ENCODE data around the gene PGLYRP4. TPM values are rescaled to one million over a fixed set of nuclear protein-coding genes. Genes with fewer than 3 reads are reported as not detected.

Gene PGLYRP4
- total RNA-seq, 2 experiments from 2014 or later = not detected

DNA sequence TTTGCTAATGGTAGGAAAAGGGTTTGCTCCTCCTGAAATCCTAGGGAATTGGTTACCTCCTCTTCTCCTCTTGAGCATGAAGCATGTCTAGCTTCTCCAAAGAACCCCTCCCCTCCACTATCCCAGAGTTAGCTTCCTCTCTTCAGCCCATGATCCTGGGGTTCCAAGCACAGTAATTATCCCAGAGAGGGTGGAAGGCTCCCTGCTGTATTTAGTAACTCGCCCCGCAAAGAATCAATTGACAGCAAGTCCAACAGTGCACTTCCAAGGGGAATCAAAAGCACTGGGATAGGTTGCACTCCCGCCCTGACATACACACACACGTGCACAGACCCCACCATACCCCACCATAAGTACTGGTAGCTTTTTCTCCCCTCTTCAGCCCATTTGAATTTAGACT lies 39.1 kb upstream of the PGLYRP4 start:
- no peaks in the 10 kb centered on the region for H3K9me3 Mint-ChIP-seq
- H3K27me3 Mint-ChIP-seq = peaks cover 8% of the 10 kb centered on the region
- no peak overlapping the region for H3K4me3 Mint-ChIP-seq
- no peak overlapping the region for H3K27ac Mint-ChIP-seq
- no peaks in the 10 kb centered on the region for H3K4me1 Mint-ChIP-seq
- no peak for DNase-seq
- no peaks in the 10 kb centered on the region for H3K36me3 Mint-ChIP-seq

DNA sequence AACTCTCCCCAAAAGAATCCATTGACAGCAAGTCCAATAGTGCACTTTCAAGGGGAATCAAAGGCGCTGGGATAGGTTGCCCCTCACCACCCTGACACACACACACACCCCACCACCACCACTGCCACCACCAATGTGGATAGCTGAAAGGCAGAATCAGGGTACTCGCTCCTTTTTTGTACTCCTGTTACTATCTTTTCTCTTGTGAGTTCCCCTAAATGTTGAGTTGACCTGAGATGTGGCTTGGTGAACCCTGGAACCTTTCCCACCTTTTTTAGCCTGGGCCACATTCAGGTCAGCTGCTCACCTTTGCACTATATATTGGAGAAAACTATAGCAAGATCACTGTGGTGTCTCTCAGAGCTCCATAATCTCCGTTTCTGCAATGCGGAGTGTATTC lies 38.4 kb upstream of the PGLYRP4 start:
- H3K27me3 Mint-ChIP-seq = peaks cover 8% of the 10 kb centered on the region
- no peak overlapping the region for H3K4me3 Mint-ChIP-seq
- DNase-seq = no peak
- no peaks in the 10 kb centered on the region for H3K4me1 Mint-ChIP-seq
- H3K27ac Mint-ChIP-seq = no peak overlapping the region
- peaks cover 2% of the 10 kb centered on the region for H3K9me3 Mint-ChIP-seq
- no peaks in the 10 kb centered on the region for H3K36me3 Mint-ChIP-seq

GRCh38 chr1:153386500-153386901 lies 37.9 kb upstream of the PGLYRP4 start:
- peaks cover 2% of the 10 kb centered on the region for H3K9me3 Mint-ChIP-seq
- no peak overlapping the region for H3K27ac Mint-ChIP-seq
- DNase-seq = no peak
- no peaks in the 10 kb centered on the region for H3K4me1 Mint-ChIP-seq
- H3K27me3 Mint-ChIP-seq = peaks cover 8% of the 10 kb centered on the region
- no peaks in the 10 kb centered on the region for H3K36me3 Mint-ChIP-seq
- H3K4me3 Mint-ChIP-seq = no peak overlapping the region

DNA sequence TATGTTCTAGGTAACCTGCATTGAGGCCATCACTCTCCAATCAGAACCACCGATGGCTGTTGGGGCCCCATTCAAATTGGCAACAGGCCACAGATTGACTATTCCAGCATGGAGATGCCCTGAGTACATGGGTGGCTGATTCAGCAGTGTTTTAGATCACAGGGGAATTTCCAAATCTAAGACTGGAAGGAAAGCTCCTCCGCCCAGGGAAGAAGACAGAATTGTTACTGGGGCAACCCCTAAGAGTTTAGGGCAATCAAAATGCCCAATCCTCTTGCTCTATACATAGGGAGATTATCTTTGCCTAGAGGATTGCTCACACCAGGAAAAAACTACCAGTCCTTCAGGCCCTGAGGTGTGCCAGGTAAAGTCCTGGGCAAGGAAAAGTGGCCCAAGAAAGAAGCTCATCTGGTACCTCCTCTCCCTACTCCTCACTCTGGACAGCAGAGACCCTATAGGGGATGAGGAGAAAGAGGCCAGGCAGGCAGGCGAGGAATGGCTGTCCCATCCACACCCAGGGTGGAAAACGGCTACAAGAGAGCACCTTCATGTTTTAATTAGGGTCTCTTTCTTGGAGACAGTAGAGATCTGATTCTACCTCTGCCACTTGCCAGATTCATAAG lies 36.4 kb upstream of the PGLYRP4 start:
- Mint-ChIP-seq H3K27ac (no peak overlapping the region), H3K36me3 (no peaks in the 10 kb centered on the region), H3K27me3 (peaks cover 8% of the 10 kb centered on the region), H3K4me3 (no peak overlapping the region), H3K4me1 (no peaks in the 10 kb centered on the region), H3K9me3 (peaks cover 4% of the 10 kb centered on the region)
- DNase-seq = no peak

- Mint-ChIP-seq H3K27me3 (peaks cover 27% of the 10 kb centered on the region), H3K36me3 (no peaks in the 10 kb centered on the region), H3K4me3 (no peak overlapping the region), H3K4me1 (no peaks in the 10 kb centered on the region), H3K27ac (no peak overlapping the region), H3K9me3 (peaks cover 4% of the 10 kb centered on the region)
- DNase-seq = no peak
Observed at GRCh38 chr1:153380711-153381110, 32.1 kb upstream of the PGLYRP4 start.

GRCh38 chr1:153379591-153379990 lies 30.9 kb upstream of the PGLYRP4 start:
- Mint-ChIP-seq H3K4me3 (no peak overlapping the region), H3K4me1 (no peaks in the 10 kb centered on the region), H3K36me3 (no peaks in the 10 kb centered on the region), H3K9me3 (peaks cover 4% of the 10 kb centered on the region), H3K27me3 (peaks cover 25% of the 10 kb centered on the region), H3K27ac (no peak overlapping the region)
- DNase-seq = no peak

DNA sequence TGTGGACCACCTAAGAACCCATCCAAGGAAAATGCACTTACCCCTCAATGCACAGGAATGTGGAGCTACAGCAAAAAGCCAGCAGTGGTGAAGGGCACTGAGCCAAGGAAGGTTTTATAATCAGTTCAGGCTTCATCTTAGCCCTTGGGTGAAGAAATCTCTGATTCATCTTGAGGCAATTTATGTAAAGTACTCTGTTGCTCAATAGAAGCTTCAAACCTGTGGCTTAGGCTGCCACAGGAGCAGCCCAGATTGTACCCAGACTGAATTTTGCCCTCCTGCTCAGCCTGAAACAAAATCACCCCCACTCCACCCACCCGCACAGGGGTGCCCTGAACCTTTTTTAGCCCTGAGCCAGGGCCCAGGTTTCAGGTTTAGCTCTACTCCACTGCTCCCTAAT lies 26.9 kb upstream of the PGLYRP4 start, which contains the start of gene S100A12:
S100A12 (minus strand) TSS at position 111 of the 400 bp plus-strand sequence. CDS start 1,029 bp downstream, outside the sequence.
- no peak within 1 kb of the TSS for H3K27ac Mint-ChIP-seq

DNA sequence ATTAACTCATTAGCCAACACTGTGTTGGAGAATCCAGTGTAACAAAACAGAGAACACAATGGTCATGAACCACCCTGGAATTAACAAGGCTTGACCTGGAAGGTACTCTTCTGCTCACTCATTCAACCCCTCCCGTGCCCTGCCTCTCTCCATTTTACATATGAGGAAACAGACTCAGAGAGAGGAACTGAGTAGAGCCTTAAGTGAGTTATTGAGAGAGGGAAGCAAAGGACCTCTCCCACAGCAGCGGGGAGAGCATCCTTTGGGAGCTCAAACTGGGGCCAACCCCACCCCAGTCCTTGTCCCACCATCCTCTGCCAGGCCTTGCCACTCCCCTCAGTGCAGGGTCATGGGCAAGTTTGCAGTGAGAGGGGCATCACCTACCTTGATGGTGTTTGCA lies 25.4 kb upstream of the PGLYRP4 start:
- H3K4me1 Mint-ChIP-seq = no peaks in the 10 kb centered on the region
- no peaks in the 10 kb centered on the region for H3K36me3 Mint-ChIP-seq
- DNase-seq = no peak
- no peaks in the 10 kb centered on the region for H3K9me3 Mint-ChIP-seq
- H3K4me3 Mint-ChIP-seq = no peak overlapping the region
- peaks cover 23% of the 10 kb centered on the region for H3K27me3 Mint-ChIP-seq
- H3K27ac Mint-ChIP-seq = no peak overlapping the region

More for the DNA sequence above, 26.9 kb upstream of the PGLYRP4 start, which contains the start of gene S100A12:
- no peak for DNase-seq
- no peaks in the 10 kb centered on the region for H3K36me3 Mint-ChIP-seq
- no peaks in the 10 kb centered on the region for H3K4me1 Mint-ChIP-seq
- peaks cover 29% of the 10 kb centered on the region for H3K27me3 Mint-ChIP-seq
- no peak within 1 kb of the TSS for H3K4me3 Mint-ChIP-seq
- no peaks in the 10 kb centered on the region for H3K9me3 Mint-ChIP-seq

GRCh38 chr1:153372571-153372970 lies 23.9 kb upstream of the PGLYRP4 start:
- Mint-ChIP-seq H3K4me3 (no peak overlapping the region), H3K36me3 (no peaks in the 10 kb centered on the region), H3K27me3 (peaks cover 13% of the 10 kb centered on the region), H3K4me1 (no peaks in the 10 kb centered on the region), H3K9me3 (no peaks in the 10 kb centered on the region), H3K27ac (no peak overlapping the region)
- DNase-seq = no peak

DNA sequence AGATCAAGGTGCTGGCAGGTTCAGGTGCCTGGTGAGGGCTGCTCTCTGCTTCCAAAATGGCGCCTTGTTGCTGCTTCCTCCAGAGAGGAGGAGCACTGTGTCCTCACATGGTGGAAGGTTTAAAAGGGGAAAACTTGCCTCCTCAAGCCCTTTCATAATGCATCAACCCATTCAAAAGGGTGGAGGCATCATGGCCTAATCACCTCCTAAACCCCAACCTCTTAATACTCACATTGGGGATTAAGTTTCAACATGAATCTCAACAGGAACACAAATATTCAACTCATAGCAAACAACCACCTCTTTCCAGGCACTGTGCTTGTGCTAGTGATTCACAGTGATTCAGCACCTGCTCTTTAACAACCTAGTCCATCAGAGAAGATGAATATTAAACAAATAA lies 22.6 kb upstream of the PGLYRP4 start:
- no peaks in the 10 kb centered on the region for H3K9me3 Mint-ChIP-seq
- no peaks in the 10 kb centered on the region for H3K36me3 Mint-ChIP-seq
- no peak overlapping the region for H3K27ac Mint-ChIP-seq
- no peak overlapping the region for H3K4me3 Mint-ChIP-seq
- no peaks in the 10 kb centered on the region for H3K4me1 Mint-ChIP-seq
- DNase-seq = no peak
- peaks cover 4% of the 10 kb centered on the region for H3K27me3 Mint-ChIP-seq

GRCh38 chr1:153370146-153370545 lies 21.5 kb upstream of the PGLYRP4 start:
- Mint-ChIP-seq H3K27me3 (peaks cover 4% of the 10 kb centered on the region), H3K4me1 (no peaks in the 10 kb centered on the region), H3K4me3 (no peak overlapping the region), H3K36me3 (no peaks in the 10 kb centered on the region), H3K27ac (no peak overlapping the region), H3K9me3 (no peaks in the 10 kb centered on the region)
- DNase-seq = no peak

- no peaks in the 10 kb centered on the region for H3K36me3 Mint-ChIP-seq
- H3K27me3 Mint-ChIP-seq = peaks cover 9% of the 10 kb centered on the region
- H3K4me1 Mint-ChIP-seq = no peaks in the 10 kb centered on the region
- H3K9me3 Mint-ChIP-seq = no peaks in the 10 kb centered on the region
- H3K27ac Mint-ChIP-seq = no peak overlapping the region
- no peak overlapping the region for H3K4me3 Mint-ChIP-seq
- no peak for DNase-seq
Observed at GRCh38 chr1:153368495-153368894, 19.9 kb upstream of the PGLYRP4 start.

- Mint-ChIP-seq H3K36me3 (no peaks in the 10 kb centered on the region), H3K9me3 (no peaks in the 10 kb centered on the region), H3K4me1 (no peaks in the 10 kb centered on the region), H3K27me3 (peaks cover 14% of the 10 kb centered on the region), H3K4me3 (no peak overlapping the region), H3K27ac (no peak overlapping the region)
- DNase-seq = no peak
Observed at GRCh38 chr1:153367090-153367489, 18.4 kb upstream of the PGLYRP4 start.

DNA sequence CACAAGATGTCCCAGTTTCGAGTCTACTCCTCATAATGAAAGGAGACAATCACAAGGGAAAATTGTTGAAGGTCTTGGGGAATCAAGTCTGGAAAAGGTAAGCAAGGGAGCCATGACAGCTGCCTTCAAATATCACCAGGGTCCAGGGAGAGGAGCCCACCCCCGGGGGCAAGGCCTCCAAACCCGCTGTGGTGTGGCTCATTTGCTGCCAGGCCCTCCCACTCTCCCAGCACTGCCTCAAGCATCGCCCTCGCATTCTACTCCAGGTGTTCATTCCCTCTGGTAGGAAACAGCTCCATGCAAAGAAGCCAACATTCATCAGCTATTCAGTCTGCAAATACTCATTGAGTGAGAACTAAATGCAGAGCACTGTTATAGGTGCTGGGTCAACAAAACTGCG lies 17.6 kb upstream of the PGLYRP4 start:
- Mint-ChIP-seq H3K4me3 (no peak overlapping the region), H3K4me1 (no peaks in the 10 kb centered on the region), H3K27ac (no peak overlapping the region), H3K9me3 (no peaks in the 10 kb centered on the region), H3K27me3 (peaks cover 14% of the 10 kb centered on the region), H3K36me3 (no peaks in the 10 kb centered on the region)
- no peak for DNase-seq

- no peaks in the 10 kb centered on the region for H3K36me3 Mint-ChIP-seq
- no peak for DNase-seq
- no peak overlapping the region for H3K27ac Mint-ChIP-seq
- no peaks in the 10 kb centered on the region for H3K9me3 Mint-ChIP-seq
- H3K4me1 Mint-ChIP-seq = no peaks in the 10 kb centered on the region
- H3K4me3 Mint-ChIP-seq = no peak overlapping the region
- peaks cover 11% of the 10 kb centered on the region for H3K27me3 Mint-ChIP-seq
Observed at GRCh38 chr1:153365696-153366095, 17.1 kb upstream of the PGLYRP4 start.
